GM12892 (cell line): ENCODE results near the gene PALLD.

Experiments
- POLR2A ChIP-seq: IDR thresholded peaks from 2 replicates; pipeline ENCODE4 v1.6.1; 2011; ENCODE audit warnings: low read depth, low read length, control low read depth
- POLR2AphosphoS5 ChIP-seq: IDR thresholded peaks from 2 replicates; pipeline ENCODE4 v1.6.1; 2011; ENCODE audit warnings: low read depth, low read length, control low read depth

DNA sequence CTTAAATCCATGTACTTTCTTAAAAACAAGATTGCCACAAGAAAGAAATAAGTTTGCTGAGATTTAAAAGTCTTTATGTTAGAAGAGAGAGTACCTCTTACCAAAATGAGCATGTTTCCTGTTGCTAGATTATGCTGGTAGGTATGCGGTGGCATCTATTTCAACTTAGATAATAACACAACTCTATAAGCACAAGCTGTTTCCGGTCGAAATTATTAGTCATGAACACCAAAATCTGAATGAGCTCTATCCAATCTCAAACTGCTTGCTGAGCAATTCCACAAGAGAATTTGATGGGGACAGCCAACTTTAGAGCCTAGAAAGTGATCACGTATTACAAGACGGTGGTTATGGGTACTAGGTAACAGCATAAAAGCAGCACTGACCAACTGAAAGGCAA is 463.9 kb downstream of the PALLD start:
- TF ChIP-seq POLR2A (no peak), POLR2AphosphoS5 (no peak)
